Left ventricle myocardium inferior (tissue), 1 donor: ENCODE results near the gene CDH22. TPM values are rescaled to one million over a fixed set of nuclear protein-coding genes. Genes with fewer than 3 reads are reported as not detected.

Experiments
- DNase-seq: peaks from one replicate; pipeline ENCODE4 v3.0.0-alpha.2; 2020
- H3K27ac ChIP-seq: fragments of 200-600 bp; replicated peaks from 2 replicates; pipeline ENCODE4 v1.8.0; 2021
- H3K27me3 ChIP-seq: fragments of 200-600 bp; 2 replicates; pipeline ENCODE4 v1.8.0; 2021; ENCODE audit warnings: low read depth
- H3K36me3 ChIP-seq: fragments of 200-600 bp; 2 replicates; pipeline ENCODE4 v1.8.0; 2021
- H3K4me1 ChIP-seq: fragments of 200-600 bp; 2 replicates; pipeline ENCODE4 v1.8.0; 2021
- H3K4me3 ChIP-seq: fragments of 200-600 bp; 2 replicates; pipeline ENCODE4 v1.8.0; 2021; ENCODE audit warnings: mild to moderate bottlenecking, moderate library complexity
- H3K9me3 ChIP-seq: fragments of 200-600 bp; replicated peaks from 2 replicates; pipeline ENCODE4 v1.8.0; 2021
- CTCF ChIP-seq: fragments of 200-600 bp; IDR thresholded peaks from 2 replicates; pipeline ENCODE4 v1.8.0; 2021; ENCODE audit warnings: antibody characterized with exemption, mild to moderate bottlenecking, borderline replicate concordance
- intact Hi-C: fragments of 100-400 bp; cut with micrococcal nuclease; formaldehyde crosslinking; loops from one replicate; pipeline ENCODE4 v1.11.0; 2022
- total RNA-seq: library from RNA; stranded (reverse); fragmentation: NEBNext Ultra II Directional; extraction: Animal tissue kit (Norgen Biotek cat#: 25700); gene quantifications from one replicate; pipeline ENCODE4 v1.2.1, GENCODE V29; 2021
- donor health status: DM: no; HTN: yes; CAD: no; lungs with severe emphysema.

Gene CDH22
- total RNA-seq, 1 donor from 2014 or later = 2.3 TPM

- Histone ChIP-seq H3K4me3 (no peak overlapping the region), H3K4me1 (peaks cover 8% of the 10 kb centered on the region), H3K36me3 (no peaks in the 10 kb centered on the region), H3K27ac (no peak overlapping the region), H3K9me3 (no peaks in the 10 kb centered on the region), H3K27me3 (peaks cover 94% of the 10 kb centered on the region)
- no peak for TF ChIP-seq CTCF
- intact Hi-C loops = loop anchor here (10.0 kb wide), 1 partner anchor 149 kb away; the partner anchor contains the start of gene SLC12A5
- DNase-seq = no peak
Observed at GRCh38 chr20:46173652-46174468, 134.4 kb downstream of the CDH22 start.

GRCh38 chr20:46172961-46173536, 135.2 kb downstream of the CDH22 start:
- intact Hi-C loops = loop anchor here (10.0 kb wide), 1 partner anchor 148 kb away; the partner anchor contains the start of gene SLC12A5
- Histone ChIP-seq H3K36me3 (no peaks in the 10 kb centered on the region), H3K27ac (no peak overlapping the region), H3K9me3 (no peaks in the 10 kb centered on the region), H3K4me3 (no peak overlapping the region), H3K4me1 (peaks cover 8% of the 10 kb centered on the region), H3K27me3 (peaks cover 92% of the 10 kb centered on the region)
- TF ChIP-seq CTCF = no peak
- no peak for DNase-seq

- no peaks in the 10 kb centered on the region for H3K9me3 ChIP-seq
- H3K27me3 ChIP-seq = peaks cover 92% of the 10 kb centered on the region
- DNase-seq = no peak
- no peaks in the 10 kb centered on the region for H3K36me3 ChIP-seq
- TF ChIP-seq CTCF = no peak
- peaks cover 8% of the 10 kb centered on the region for H3K4me1 ChIP-seq
- intact Hi-C loops = loop anchor here (10.0 kb wide), 1 partner anchor 148 kb away; the partner anchor contains the start of gene SLC12A5
- no peak overlapping the region for H3K27ac ChIP-seq
- H3K4me3 ChIP-seq = no peak overlapping the region
Observed at GRCh38 chr20:46172455-46172854, 135.8 kb downstream of the CDH22 start.

GRCh38 chr20:46171909-46172308, 136.4 kb downstream of the CDH22 start:
- Histone ChIP-seq H3K4me3 (no peak overlapping the region), H3K36me3 (no peaks in the 10 kb centered on the region), H3K9me3 (no peaks in the 10 kb centered on the region), H3K4me1 (peaks cover 8% of the 10 kb centered on the region), H3K27ac (no peak overlapping the region), H3K27me3 (peaks cover 93% of the 10 kb centered on the region)
- intact Hi-C loops = loop anchor here (10.0 kb wide), 1 partner anchor 147 kb away; the partner anchor contains the start of gene SLC12A5
- TF ChIP-seq CTCF = no peak
- no peak for DNase-seq

- Histone ChIP-seq H3K27ac (no peak overlapping the region), H3K4me1 (peaks cover 8% of the 10 kb centered on the region), H3K4me3 (no peak overlapping the region), H3K9me3 (no peaks in the 10 kb centered on the region), H3K36me3 (no peaks in the 10 kb centered on the region), H3K27me3 (peaks cover 93% of the 10 kb centered on the region)
- TF ChIP-seq CTCF = no peak
- intact Hi-C loops = loop anchor here (10.0 kb wide), 1 partner anchor 147 kb away; the partner anchor contains the start of gene SLC12A5
- DNase-seq = no peak
Observed at GRCh38 chr20:46171476-46171875, 136.8 kb downstream of the CDH22 start.
